PC-3 (cell line): Measurements from ENCODE around the gene ARHGEF39. TPM values are rescaled to one million over a fixed set of nuclear protein-coding genes. Genes with fewer than 3 reads are reported as not detected.
"Not testable (repeated sequence)": the region's sequence is repeated elsewhere in the genome, so short reads cannot be mapped to it uniquely, and the experiment has no call there.

Experiments used
- ATAC-seq: fragments of 200-7000 bp; cut with Tn5 transposase; 2 replicates; pipeline ENCODE4 v1.9.1; 2020; ENCODE audit warnings: mild to moderate bottlenecking, moderate library complexity
- BruUV-seq: library from RNA; stranded (reverse); fragments of 400-500 nt; replicated peaks from 2 replicates; lab custom pipeline; 2021; lab: Mats Ljungman, UMichigan
- CTCF ChIA-PET: fragments of 300-600 bp; sonication (Branson Sonifier 250); formaldehyde crosslinking; loops from one replicate; lab custom pipeline; 2022; ENCODE audit warnings: antibody characterized with exemption; lab: Charles Lee
- POLR2A ChIA-PET: fragments of 300-600 bp; sonication (Branson Sonifier 250); formaldehyde crosslinking; loops from one replicate; lab custom pipeline; 2022; ENCODE audit warnings: antibody characterized with exemption; ENCODE audit not compliant: unreplicated experiment; lab: Charles Lee
- DNase-seq: peaks from one replicate; pipeline ENCODE4 v3.0.0-alpha.2; 2015
- H2AFZ ChIP-seq: fragments of 300-600 bp; sonication (generic); 2 replicates; pipeline ENCODE4 v1.6.0; 2016; ENCODE audit warnings: antibody characterized with exemption, low read length
- H3F3A ChIP-seq: fragments of 300-600 bp; sonication (generic); one replicate; pipeline ENCODE4 v1.6.0; 2017; ENCODE audit warnings: antibody characterized with exemption, low read length, control low read depth, mild to moderate bottlenecking; ENCODE audit not compliant: unreplicated experiment
- H3K27ac ChIP-seq: fragments of 300-600 bp; sonication (generic); 2 replicates; pipeline ENCODE4 v1.5.1; 2016; ENCODE audit warnings: mild to moderate bottlenecking, low read length
- H3K27me3 ChIP-seq: fragments of 300-600 bp; sonication (generic); 2 replicates; pipeline ENCODE4 v1.6.1; 2016; ENCODE audit warnings: low read length, mixed read lengths
- H3K36me3 ChIP-seq: fragments of 300-600 bp; sonication (generic); 2 replicates; pipeline ENCODE4 v1.6.1; 2016; ENCODE audit warnings: low read depth, mixed run types, low read length, mixed read lengths
- H3K4me1 ChIP-seq: fragments of 300-600 bp; sonication (generic); 2 replicates; pipeline ENCODE4 v1.5.1; 2016; ENCODE audit warnings: low read length; ENCODE audit not compliant: insufficient read depth
- H3K4me2 ChIP-seq: fragments of 300-600 bp; sonication (generic); 2 replicates; pipeline ENCODE4 v1.6.0; 2016; ENCODE audit warnings: low read length
- H3K4me3 ChIP-seq: fragments of 300-600 bp; sonication (generic); 2 replicates; pipeline ENCODE4 v1.5.1; 2016; ENCODE audit warnings: mild to moderate bottlenecking, low read length, mixed read lengths
- H3K79me2 ChIP-seq: fragments of 300-600 bp; sonication (generic); 2 replicates; pipeline ENCODE4 v1.6.1; 2017; ENCODE audit warnings: low read length, mixed read lengths
- H3K9ac ChIP-seq: fragments of 300-600 bp; sonication (generic); 2 replicates; pipeline ENCODE4 v1.6.0; 2016; ENCODE audit warnings: mild to moderate bottlenecking, low read length
- H3K9me2 ChIP-seq: fragments of 300-600 bp; sonication (generic); replicated peaks from 2 replicates; pipeline ENCODE4 v1.6.1; 2016; ENCODE audit warnings: mixed run types, low read length, mixed read lengths
- H3K9me3 ChIP-seq: fragments of 300-600 bp; sonication (generic); 2 replicates; pipeline ENCODE4 v1.6.1; 2016; ENCODE audit warnings: low read length, mixed read lengths
- H4K20me1 ChIP-seq: fragments of 300-600 bp; sonication (generic); 2 replicates; pipeline ENCODE4 v1.6.1; 2016; ENCODE audit warnings: low read length, mixed read lengths
- EZH2 ChIP-seq: fragments of 300-600 bp; sonication (generic); IDR thresholded peaks from one replicate; pipeline ENCODE4 v1.6.1; 2017; ENCODE audit warnings: antibody characterized with exemption, mild to moderate bottlenecking, low read length; ENCODE audit not compliant: unreplicated experiment
- EZH2phosphoT487 ChIP-seq: fragments of 300-600 bp; sonication (generic); IDR thresholded peaks from 2 replicates; pipeline ENCODE4 v1.6.1; 2018; ENCODE audit warnings: mild to moderate bottlenecking, antibody characterized with exemption, low read length, borderline replicate concordance
- intact Hi-C: fragments of 100-400 bp; cut with micrococcal nuclease; formaldehyde crosslinking; loops from 2 replicates; pipeline ENCODE4 v1.9.0; 2023
- total RNA-seq: library from RNA; depleted of rRNA; stranded (reverse); fragments of >200 nt; gene quantifications from 2 replicates; pipeline ENCODE4 v1.2.3, GENCODE V29; 2014
- TF ChIP-seq, protein P1 (sequence below): fragments of 300-600 bp; sonication (generic); conservative IDR thresholded peaks from 2 replicates; pipeline ENCODE4 v1.5.1; 2017; ENCODE audit warnings: antibody characterized with exemption, low read depth, mild to moderate bottlenecking, low read length

ARHGEF39 gene
- total RNA-seq, 1 experiment from 2014 or later: 2.6 TPM

DNA sequence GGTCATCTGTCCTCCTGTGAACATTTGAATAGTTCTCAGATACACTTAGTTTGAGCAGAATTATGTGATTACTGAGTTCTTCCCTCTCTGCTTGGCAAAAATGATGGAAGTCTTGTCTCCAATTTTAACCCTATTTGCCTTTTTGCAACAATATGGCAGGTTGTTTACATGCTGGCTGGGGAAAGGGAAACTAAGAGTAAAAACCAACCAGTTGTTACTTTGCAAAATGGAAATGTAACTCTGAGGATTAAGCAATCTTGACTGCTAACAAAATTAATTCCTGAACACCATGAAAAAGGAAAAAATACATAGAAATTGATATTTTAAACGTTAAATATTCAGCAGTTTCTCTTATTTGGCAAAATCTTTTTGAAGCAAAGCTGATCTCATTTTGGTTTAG is 25.4 kb downstream of the ARHGEF39 start:
- POLR2A ChIA-PET: no interaction called here
- Histone ChIP-seq H3F3A (no peaks in the 10 kb centered on the region), H2AFZ (no peak overlapping the region), H3K36me3 (no peaks in the 10 kb centered on the region), H3K4me2 (no peak overlapping the region), H3K4me3 (no peak overlapping the region), H3K9ac (no peak overlapping the region), H3K9me2 (no peaks in the 10 kb centered on the region), H4K20me1 (no peaks in the 10 kb centered on the region), H3K27ac (no peak overlapping the region), H3K79me2 (no peaks in the 10 kb centered on the region), H3K4me1 (no peaks in the 10 kb centered on the region), H3K9me3 (no peaks in the 10 kb centered on the region), H3K27me3 (no peaks in the 10 kb centered on the region)
- TF ChIP-seq EZH2 (no peak), EZH2phosphoT487 (no peak)
- TF ChIP-seq, protein P1, sequence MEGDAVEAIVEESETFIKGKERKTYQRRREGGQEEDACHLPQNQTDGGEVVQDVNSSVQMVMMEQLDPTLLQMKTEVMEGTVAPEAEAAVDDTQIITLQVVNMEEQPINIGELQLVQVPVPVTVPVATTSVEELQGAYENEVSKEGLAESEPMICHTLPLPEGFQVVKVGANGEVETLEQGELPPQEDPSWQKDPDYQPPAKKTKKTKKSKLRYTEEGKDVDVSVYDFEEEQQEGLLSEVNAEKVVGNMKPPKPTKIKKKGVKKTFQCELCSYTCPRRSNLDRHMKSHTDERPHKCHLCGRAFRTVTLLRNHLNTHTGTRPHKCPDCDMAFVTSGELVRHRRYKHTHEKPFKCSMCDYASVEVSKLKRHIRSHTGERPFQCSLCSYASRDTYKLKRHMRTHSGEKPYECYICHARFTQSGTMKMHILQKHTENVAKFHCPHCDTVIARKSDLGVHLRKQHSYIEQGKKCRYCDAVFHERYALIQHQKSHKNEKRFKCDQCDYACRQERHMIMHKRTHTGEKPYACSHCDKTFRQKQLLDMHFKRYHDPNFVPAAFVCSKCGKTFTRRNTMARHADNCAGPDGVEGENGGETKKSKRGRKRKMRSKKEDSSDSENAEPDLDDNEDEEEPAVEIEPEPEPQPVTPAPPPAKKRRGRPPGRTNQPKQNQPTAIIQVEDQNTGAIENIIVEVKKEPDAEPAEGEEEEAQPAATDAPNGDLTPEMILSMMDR: no peak
- intact Hi-C loops: no loop called here
- DNase-seq (no peak), ATAC-seq (no peak)
- CTCF ChIA-PET: no interaction called here
- BruUV-seq: no TSS peak

DNA sequence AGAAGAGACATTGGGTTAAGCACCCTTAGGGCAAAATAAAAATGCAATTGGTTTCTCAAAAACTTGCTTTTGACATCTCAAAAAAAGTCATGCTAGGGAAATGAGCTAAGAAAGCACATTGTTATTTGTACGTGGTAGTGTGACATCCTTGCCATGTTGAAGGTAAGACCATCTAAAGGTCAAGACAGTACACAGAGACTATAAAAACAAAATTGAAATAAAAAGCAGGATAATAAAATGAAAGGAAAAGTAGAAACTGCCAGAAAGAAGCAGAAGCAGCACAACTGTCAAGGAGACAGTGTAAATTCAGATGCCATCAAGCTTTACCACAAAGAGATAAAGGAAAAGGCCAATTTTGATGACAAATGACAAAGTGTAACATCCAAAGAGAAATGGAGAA is 25.8 kb downstream of the ARHGEF39 start:
- H4K20me1 ChIP-seq, H3K36me3 ChIP-seq, H3K9ac ChIP-seq, H3K79me2 ChIP-seq, POLR2A ChIA-PET, BruUV-seq, H3K27me3 ChIP-seq, H3K4me1 ChIP-seq, H3F3A ChIP-seq, intact Hi-C loops, H2AFZ ChIP-seq, H3K4me3 ChIP-seq, ATAC-seq, H3K4me2 ChIP-seq, H3K27ac ChIP-seq, H3K9me2 ChIP-seq, CTCF ChIA-PET, H3K9me3 ChIP-seq, DNase-seq: not testable (repeated sequence)

DNA sequence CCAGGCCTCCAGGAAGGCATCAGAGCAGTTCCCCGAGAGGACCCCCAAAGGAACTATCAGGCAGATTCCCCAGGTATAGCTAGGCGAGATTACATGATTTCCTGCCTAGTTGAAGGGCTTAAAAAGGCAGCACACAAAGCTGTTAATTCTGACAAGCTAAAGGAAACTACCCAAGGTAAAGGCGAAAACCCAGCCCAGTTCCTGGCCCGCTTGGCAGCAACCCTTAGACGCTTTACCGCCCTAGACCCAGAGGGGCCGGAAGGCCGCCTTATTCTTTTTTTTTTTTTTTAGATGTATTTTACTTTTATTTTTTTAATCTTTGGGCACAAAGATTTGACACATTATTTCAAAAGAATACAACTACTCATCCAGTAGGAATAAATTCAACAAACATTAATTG is 26.2 kb downstream of the ARHGEF39 start:
- BruUV-seq, intact Hi-C loops, H3F3A ChIP-seq, H3K4me2 ChIP-seq, H3K27ac ChIP-seq, H4K20me1 ChIP-seq, H3K4me1 ChIP-seq, H3K9me3 ChIP-seq, CTCF ChIA-PET, H3K4me3 ChIP-seq, POLR2A ChIA-PET, H2AFZ ChIP-seq, H3K27me3 ChIP-seq, H3K79me2 ChIP-seq, ATAC-seq, H3K9me2 ChIP-seq, H3K9ac ChIP-seq, DNase-seq, H3K36me3 ChIP-seq: not testable (repeated sequence)

DNA sequence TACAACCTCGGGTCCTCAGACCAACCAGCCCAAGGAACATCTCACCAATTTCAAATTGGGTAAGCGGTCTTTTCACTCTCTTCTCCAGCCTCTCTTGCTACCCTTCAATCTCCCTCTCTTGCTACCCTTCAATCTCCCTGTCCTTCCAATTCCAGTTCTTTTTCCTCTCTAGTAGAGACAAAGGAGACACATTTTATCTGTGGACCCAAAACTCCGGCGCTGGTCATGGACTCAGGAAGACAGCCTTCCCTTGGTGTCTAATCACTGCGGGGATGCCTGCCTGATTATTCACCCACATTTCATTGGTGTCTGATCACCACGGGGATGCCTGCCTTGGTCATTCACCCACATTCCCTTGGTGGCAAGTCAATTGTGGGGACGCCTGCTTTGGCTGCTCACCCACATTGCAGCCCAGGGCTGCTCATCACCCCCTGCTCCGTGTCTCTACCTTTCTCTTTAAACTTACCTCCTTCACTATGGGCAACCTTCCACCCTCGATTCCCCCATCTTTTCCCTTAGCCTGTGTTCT is 27.5 kb downstream of the ARHGEF39 start:
- H4K20me1 ChIP-seq, CTCF ChIA-PET, H3K4me2 ChIP-seq, H3K9me2 ChIP-seq, H3K79me2 ChIP-seq, H3K9ac ChIP-seq, POLR2A ChIA-PET, H3F3A ChIP-seq, H3K4me3 ChIP-seq, H3K4me1 ChIP-seq, ATAC-seq, DNase-seq, intact Hi-C loops, BruUV-seq, H3K27ac ChIP-seq, H3K36me3 ChIP-seq, H3K9me3 ChIP-seq, H3K27me3 ChIP-seq, H2AFZ ChIP-seq: not testable (repeated sequence)

DNA sequence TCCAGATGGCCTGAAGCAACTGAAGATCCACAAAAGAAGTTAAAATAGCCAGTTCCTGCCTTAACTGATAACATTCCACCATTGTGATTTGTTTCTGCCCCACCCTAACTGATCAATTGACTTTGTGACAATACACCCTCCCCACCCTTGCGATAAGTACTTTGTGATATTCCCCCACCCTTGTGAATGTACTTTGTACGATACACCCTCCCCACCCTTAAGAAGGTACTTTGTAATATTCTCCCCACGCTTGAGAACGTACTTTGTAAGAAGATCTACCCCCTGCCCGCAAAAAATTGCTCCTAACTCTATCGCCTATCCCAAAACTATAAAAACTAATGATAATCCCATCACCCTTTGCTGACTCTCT is 28.1 kb downstream of the ARHGEF39 start:
- H3K4me2 ChIP-seq, H3K9me3 ChIP-seq, ATAC-seq, H2AFZ ChIP-seq, intact Hi-C loops, DNase-seq, H3K27me3 ChIP-seq, H4K20me1 ChIP-seq, H3K27ac ChIP-seq, H3K4me3 ChIP-seq, H3K9ac ChIP-seq, H3K9me2 ChIP-seq, BruUV-seq, CTCF ChIA-PET, H3K79me2 ChIP-seq, H3F3A ChIP-seq, H3K4me1 ChIP-seq, H3K36me3 ChIP-seq, POLR2A ChIA-PET: not testable (repeated sequence)
